ENCODE data around the gene SLC37A1.
A peak's percentile ranks its signal among the peaks of the same experiment; 100 is the strongest.

The SLC37A1 gene

DNA sequence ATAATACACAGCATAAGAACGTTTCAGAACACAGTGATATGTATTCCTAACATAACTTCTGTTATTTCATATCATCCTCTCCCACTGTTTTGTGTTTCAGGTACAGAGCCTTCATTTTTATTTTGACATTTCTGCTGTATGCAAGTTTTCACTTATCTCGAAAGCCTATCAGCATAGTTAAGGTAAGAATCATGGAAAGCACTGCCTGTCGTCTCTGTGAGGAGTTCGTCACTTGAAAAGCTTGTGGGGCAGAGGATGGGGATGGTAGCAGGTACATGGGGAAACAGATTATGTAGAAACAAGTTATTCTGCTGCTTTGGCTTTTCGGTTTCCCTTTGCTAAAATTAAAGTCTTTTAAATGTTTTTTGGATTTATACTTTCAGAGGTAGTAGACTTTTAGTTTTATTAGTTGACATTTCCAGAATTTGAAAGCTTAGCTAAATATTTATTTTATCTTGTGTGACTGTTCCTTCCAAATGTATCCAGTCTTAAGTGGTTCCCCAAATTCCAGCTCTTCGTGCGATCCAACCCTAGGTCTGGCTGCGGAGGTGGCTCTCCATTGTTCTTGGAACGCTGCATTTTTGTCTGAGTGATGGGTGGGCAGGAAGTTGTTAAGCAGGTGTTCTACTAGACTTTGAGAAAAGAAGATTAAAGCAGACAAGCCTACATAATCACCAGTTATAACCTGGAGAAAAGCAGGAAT, 12.2 kb downstream of the SLC37A1 start:
- DNase-seq (ENCODE audit: extremely low read depth, insufficient read length), result no peak
- Histone ChIP-seq H3K27me3 (replicated peaks; ENCODE audit: control insufficient read depth, insufficient read depth, low read length) (no peaks in the 10 kb centered on the region), H3K4me3 (replicated peaks; ENCODE audit: low read depth, low read length) (no peak overlapping the region), H3K36me3 (ENCODE audit: control insufficient read depth, insufficient read depth, low read length) (peaks cover 9% of the 10 kb centered on the region)
- TF ChIP-seq, protein P1, sequence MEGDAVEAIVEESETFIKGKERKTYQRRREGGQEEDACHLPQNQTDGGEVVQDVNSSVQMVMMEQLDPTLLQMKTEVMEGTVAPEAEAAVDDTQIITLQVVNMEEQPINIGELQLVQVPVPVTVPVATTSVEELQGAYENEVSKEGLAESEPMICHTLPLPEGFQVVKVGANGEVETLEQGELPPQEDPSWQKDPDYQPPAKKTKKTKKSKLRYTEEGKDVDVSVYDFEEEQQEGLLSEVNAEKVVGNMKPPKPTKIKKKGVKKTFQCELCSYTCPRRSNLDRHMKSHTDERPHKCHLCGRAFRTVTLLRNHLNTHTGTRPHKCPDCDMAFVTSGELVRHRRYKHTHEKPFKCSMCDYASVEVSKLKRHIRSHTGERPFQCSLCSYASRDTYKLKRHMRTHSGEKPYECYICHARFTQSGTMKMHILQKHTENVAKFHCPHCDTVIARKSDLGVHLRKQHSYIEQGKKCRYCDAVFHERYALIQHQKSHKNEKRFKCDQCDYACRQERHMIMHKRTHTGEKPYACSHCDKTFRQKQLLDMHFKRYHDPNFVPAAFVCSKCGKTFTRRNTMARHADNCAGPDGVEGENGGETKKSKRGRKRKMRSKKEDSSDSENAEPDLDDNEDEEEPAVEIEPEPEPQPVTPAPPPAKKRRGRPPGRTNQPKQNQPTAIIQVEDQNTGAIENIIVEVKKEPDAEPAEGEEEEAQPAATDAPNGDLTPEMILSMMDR (IDR thresholded peaks at IDR 0.05; ENCODE audit: insufficient read depth, low read length, poor library complexity, severe bottlenecking), result no peak

DNA sequence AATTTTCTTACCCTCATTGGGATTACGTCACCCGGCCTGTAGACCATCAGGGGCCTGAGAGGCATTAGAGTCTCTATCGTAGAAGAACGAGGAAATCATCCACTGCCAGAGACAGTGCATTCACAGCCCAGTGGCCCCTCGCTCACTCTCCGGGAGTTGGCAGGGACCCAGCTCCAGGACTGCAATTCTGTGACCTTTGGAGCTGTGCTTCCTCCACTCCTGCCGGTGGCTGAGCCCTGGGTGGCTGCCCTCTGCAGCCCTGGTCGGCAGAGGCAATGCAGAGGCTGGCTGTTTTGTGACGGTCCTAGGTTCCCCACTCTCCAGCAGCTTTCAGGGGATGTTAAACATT, 12.7 kb downstream of the SLC37A1 start:
- Histone ChIP-seq H3K27me3 (replicated peaks; ENCODE audit: control insufficient read depth, insufficient read depth, low read length) (no peaks in the 10 kb centered on the region), H3K36me3 (ENCODE audit: control insufficient read depth, insufficient read depth, low read length) (peaks cover 10% of the 10 kb centered on the region), H3K4me3 (replicated peaks; ENCODE audit: low read depth, low read length) (no peak overlapping the region)
- TF ChIP-seq, protein P1 (IDR thresholded peaks at IDR 0.05; ENCODE audit: insufficient read depth, low read length, poor library complexity, severe bottlenecking), result no peak
- DNase-seq (ENCODE audit: extremely low read depth, insufficient read length), result no peak

DNA sequence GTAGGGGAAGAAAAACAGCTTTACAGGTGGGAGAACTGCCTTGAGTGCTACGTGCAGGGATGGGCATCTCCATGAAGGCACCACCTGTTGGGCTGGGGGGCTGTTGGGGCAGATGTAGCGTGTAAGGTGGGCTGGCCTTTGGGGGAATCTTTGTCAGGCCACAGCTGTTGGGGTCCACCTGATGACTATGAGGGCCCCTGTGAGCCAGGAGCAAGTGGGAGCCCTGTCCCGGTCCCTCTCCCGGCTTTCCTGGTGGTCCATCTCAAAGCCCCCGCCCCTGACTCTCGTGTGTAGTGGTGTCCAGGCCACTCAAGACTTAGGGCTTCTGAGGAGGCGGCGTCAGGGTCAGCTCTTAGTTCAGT, 13.5 kb downstream of the SLC37A1 start:
- no peak for DNase-seq (ENCODE audit: extremely low read depth, insufficient read length)
- peaks cover 8% of the 10 kb centered on the region for H3K36me3 ChIP-seq (ENCODE audit: control insufficient read depth, insufficient read depth, low read length)
- TF ChIP-seq, protein P1 (IDR thresholded peaks at IDR 0.05; ENCODE audit: insufficient read depth, low read length, poor library complexity, severe bottlenecking), result no peak
- no peaks in the 10 kb centered on the region for H3K27me3 ChIP-seq (replicated peaks; ENCODE audit: control insufficient read depth, insufficient read depth, low read length)
- no peak overlapping the region for H3K4me3 ChIP-seq (replicated peaks; ENCODE audit: low read depth, low read length)

- Histone ChIP-seq H3K27me3 (replicated peaks; ENCODE audit: control insufficient read depth, insufficient read depth, low read length) (no peaks in the 10 kb centered on the region), H3K36me3 (ENCODE audit: control insufficient read depth, insufficient read depth, low read length) (peaks cover 6% of the 10 kb centered on the region), H3K4me3 (replicated peaks; ENCODE audit: low read depth, low read length) (peak overlapping the region; percentile 6; the same call in 1 of the 2 replicates)
- TF ChIP-seq, protein P1 (IDR thresholded peaks at IDR 0.05; ENCODE audit: insufficient read depth, low read length, poor library complexity, severe bottlenecking), result no peak
- peak; percentile 67 for DNase-seq (ENCODE audit: extremely low read depth, insufficient read length)
Observed at GRCh38 chr21:42527489-42528158, 14.0 kb downstream of the SLC37A1 start.

DNA sequence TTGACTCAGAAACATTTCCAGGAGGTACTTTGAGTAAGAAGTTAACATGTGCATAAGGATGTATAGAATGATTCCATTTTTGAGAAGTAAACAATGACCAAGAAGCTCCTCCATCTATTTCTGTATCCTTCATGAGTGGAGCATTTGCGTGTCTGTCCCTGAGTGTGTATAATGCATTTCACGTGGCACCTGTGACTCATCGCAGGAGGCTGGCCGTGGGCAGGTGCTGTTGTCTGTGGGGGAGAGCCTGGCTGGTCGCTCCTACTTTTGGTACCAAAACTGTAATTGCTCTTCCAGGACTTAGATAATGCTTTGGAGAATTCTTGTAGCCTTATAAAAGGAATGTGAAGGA, 16.5 kb downstream of the SLC37A1 start:
- H3K4me3 ChIP-seq (replicated peaks; ENCODE audit: low read depth, low read length), result no peak overlapping the region
- TF ChIP-seq, protein P1 (IDR thresholded peaks at IDR 0.05; ENCODE audit: insufficient read depth, low read length, poor library complexity, severe bottlenecking), result no peak

More for the DNA sequence above, 16.5 kb downstream of the SLC37A1 start:
- no peak for DNase-seq (ENCODE audit: extremely low read depth, insufficient read length)
- H3K36me3 ChIP-seq (ENCODE audit: control insufficient read depth, insufficient read depth, low read length), result peaks cover 7% of the 10 kb centered on the region
- H3K27me3 ChIP-seq (replicated peaks; ENCODE audit: control insufficient read depth, insufficient read depth, low read length), result no peaks in the 10 kb centered on the region

Measured in GM06990 (cell line).